ENCODE data around the gene GHRHR.

DNA sequence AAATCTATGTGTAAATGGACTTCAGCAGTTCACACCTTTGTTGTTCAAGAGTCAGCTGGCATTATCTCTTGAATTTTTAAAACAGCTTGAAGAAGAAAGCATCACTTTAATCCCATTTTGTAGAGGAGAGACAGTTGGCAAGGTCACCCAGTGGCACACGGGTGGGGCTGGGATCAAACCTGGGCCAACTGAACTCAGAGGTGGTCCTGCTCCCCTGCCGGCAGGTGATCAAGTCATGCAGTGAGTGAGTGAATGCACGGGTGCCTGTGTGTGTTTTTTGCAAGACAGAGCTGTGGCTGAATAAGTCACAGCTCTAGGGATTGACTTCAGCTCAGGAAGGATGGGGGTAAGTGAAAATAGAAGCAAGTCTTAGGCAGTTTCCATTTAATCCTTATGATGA is 9.5 kb downstream of the GHRHR start:
- TF ChIP-seq, protein P1, sequence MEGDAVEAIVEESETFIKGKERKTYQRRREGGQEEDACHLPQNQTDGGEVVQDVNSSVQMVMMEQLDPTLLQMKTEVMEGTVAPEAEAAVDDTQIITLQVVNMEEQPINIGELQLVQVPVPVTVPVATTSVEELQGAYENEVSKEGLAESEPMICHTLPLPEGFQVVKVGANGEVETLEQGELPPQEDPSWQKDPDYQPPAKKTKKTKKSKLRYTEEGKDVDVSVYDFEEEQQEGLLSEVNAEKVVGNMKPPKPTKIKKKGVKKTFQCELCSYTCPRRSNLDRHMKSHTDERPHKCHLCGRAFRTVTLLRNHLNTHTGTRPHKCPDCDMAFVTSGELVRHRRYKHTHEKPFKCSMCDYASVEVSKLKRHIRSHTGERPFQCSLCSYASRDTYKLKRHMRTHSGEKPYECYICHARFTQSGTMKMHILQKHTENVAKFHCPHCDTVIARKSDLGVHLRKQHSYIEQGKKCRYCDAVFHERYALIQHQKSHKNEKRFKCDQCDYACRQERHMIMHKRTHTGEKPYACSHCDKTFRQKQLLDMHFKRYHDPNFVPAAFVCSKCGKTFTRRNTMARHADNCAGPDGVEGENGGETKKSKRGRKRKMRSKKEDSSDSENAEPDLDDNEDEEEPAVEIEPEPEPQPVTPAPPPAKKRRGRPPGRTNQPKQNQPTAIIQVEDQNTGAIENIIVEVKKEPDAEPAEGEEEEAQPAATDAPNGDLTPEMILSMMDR (IDR thresholded peaks at IDR 0.05; ENCODE audit: low read depth, low read length, poor library complexity, severe bottlenecking), result no peak
- no peak for TF ChIP-seq EZH2phosphoT487 (IDR thresholded peaks at IDR 0.05; ENCODE audit: borderline replicate concordance, low read length)
